Measurements from ENCODE around the gene WHAMM. TPM values are rescaled to one million over a fixed set of nuclear protein-coding genes. Genes with fewer than 3 reads are reported as not detected.

The WHAMM gene
- polyA plus RNA-seq, 1 donor (not counting 4 experiments of a cell fraction or from before 2014, with no cell fraction given): 4.7 TPM

GRCh38 chr15:82851306-82851850, 42.0 kb downstream of the WHAMM start:
- Histone ChIP-seq H2AFZ (ENCODE audit: control insufficient read depth, low read length) (no peak overlapping the region), H3K9me1 (ENCODE audit: control insufficient read depth, extremely low read depth, insufficient read depth, low read length) (no peaks in the 10 kb centered on the region), H3K27ac (ENCODE audit: control insufficient read depth, insufficient read depth, low read length) (no peak overlapping the region), H3K9ac (ENCODE audit: control insufficient read depth, extremely low read depth, insufficient read depth, low read length) (no peak overlapping the region), H3K36me3 (ENCODE audit: control insufficient read depth in 2 of 2, extremely low read depth in 1 of 2, insufficient read depth in 2 of 2, low read length in 2 of 2) (no peaks in the 10 kb centered on the region), H3K9me3 (ENCODE audit: control insufficient read depth, low read depth, low read length) (no peaks in the 10 kb centered on the region), H3K79me2 (ENCODE audit: control insufficient read depth, insufficient read depth, low read length) (no peaks in the 10 kb centered on the region), H3K4me3 (ENCODE audit: control insufficient read depth in 2 of 3, extremely low read depth in 1 of 3, insufficient read depth in 2 of 3, low read depth in 1 of 3, low read length in 3 of 3) (no peak overlapping the region), H3K4me2 (ENCODE audit: control insufficient read depth, extremely low read depth, insufficient read depth, low read depth, low read length) (no peak overlapping the region), H4K20me1 (ENCODE audit: control insufficient read depth, extremely low read depth, insufficient read depth, low read length) (no peaks in the 10 kb centered on the region), H3K27me3 (ENCODE audit: control insufficient read depth, extremely low read depth, insufficient read depth, low read length) (no peaks in the 10 kb centered on the region), H3K4me1 (ENCODE audit: control insufficient read depth, extremely low read depth, insufficient read depth, low read length) (peaks cover 15% of the 10 kb centered on the region)
- TF ChIP-seq CTCF (optimal IDR thresholded peaks at IDR 0.05 in 1 of 3, IDR thresholded peaks at IDR 0.05 in 1 of 3, conservative IDR thresholded peaks at IDR 0.05 in 1 of 3; ENCODE audit: extremely low read depth in 1 of 3, insufficient read depth in 2 of 3, low read length in 3 of 3) (no peak), EZH2 (IDR thresholded peaks at IDR 0.05; ENCODE audit: low read length) (no peak)
- no peak for FAIRE-seq
- dilution Hi-C loops (cut with MboI; ENCODE audit: extremely low pct_ligation_motif_present, low sequenced_read_pairs): no loop called here
- no peak for DNase-seq (ENCODE audit: low read depth, low spot score)

DNA sequence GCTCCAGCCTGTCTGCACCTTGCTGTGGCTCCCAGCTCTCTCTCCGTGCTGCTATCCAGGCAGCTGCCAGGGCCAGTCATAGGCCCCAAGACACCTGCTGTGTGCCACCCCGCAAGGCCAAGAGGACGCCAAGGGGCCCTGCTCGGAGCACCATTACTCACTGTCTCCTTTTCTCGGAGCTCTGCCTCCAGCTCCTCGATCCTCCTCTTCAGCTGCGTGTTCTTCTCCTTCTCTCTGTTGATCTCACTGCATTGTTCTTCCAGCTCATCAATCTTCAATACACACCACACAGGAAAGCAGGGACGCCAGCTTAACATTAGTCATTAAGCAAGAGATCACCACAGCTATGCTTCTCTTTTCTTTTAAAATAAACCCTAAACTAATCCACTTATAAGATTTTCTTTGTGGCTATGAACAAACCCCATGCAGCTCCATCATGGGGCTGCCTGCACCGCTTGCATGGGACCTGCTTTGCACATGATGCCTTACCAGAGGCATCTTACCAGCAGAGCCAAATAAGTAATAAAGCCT, 42.6 kb downstream of the WHAMM start:
- DNase-seq (ENCODE audit: low read depth, low spot score) (no peak), FAIRE-seq (no peak)
- no peaks in the 10 kb centered on the region for H3K36me3 ChIP-seq (ENCODE audit: control insufficient read depth in 2 of 2, extremely low read depth in 1 of 2, insufficient read depth in 2 of 2, low read length in 2 of 2)
- dilution Hi-C loops (cut with MboI; ENCODE audit: extremely low pct_ligation_motif_present, low sequenced_read_pairs): no loop called here
- no peak overlapping the region for H3K4me2 ChIP-seq (ENCODE audit: control insufficient read depth, extremely low read depth, insufficient read depth, low read depth, low read length)
- H3K9ac ChIP-seq (ENCODE audit: control insufficient read depth, extremely low read depth, insufficient read depth, low read length): no peak overlapping the region
- no peak for TF ChIP-seq CTCF (optimal IDR thresholded peaks at IDR 0.05 in 1 of 3, IDR thresholded peaks at IDR 0.05 in 1 of 3, conservative IDR thresholded peaks at IDR 0.05 in 1 of 3; ENCODE audit: extremely low read depth in 1 of 3, insufficient read depth in 2 of 3, low read length in 3 of 3)
- TF ChIP-seq EZH2 (IDR thresholded peaks at IDR 0.05; ENCODE audit: low read length): no peak
- no peak overlapping the region for H3K27ac ChIP-seq (ENCODE audit: control insufficient read depth, insufficient read depth, low read length)
- no peak overlapping the region for H3K4me3 ChIP-seq (ENCODE audit: control insufficient read depth in 2 of 3, extremely low read depth in 1 of 3, insufficient read depth in 2 of 3, low read depth in 1 of 3, low read length in 3 of 3)
- peaks cover 15% of the 10 kb centered on the region for H3K4me1 ChIP-seq (ENCODE audit: control insufficient read depth, extremely low read depth, insufficient read depth, low read length)
- H3K27me3 ChIP-seq (ENCODE audit: control insufficient read depth, extremely low read depth, insufficient read depth, low read length): no peaks in the 10 kb centered on the region
- H3K9me1 ChIP-seq (ENCODE audit: control insufficient read depth, extremely low read depth, insufficient read depth, low read length): no peaks in the 10 kb centered on the region
- no peaks in the 10 kb centered on the region for H4K20me1 ChIP-seq (ENCODE audit: control insufficient read depth, extremely low read depth, insufficient read depth, low read length)
- no peak overlapping the region for H2AFZ ChIP-seq (ENCODE audit: control insufficient read depth, low read length)
- no peaks in the 10 kb centered on the region for H3K79me2 ChIP-seq (ENCODE audit: control insufficient read depth, insufficient read depth, low read length)
- H3K9me3 ChIP-seq (ENCODE audit: control insufficient read depth, low read depth, low read length): no peaks in the 10 kb centered on the region

Data from keratinocyte (primary cell).